Liver (tissue), 9 donors: ENCODE results near the gene TRIM72. TPM values are rescaled to one million over a fixed set of nuclear protein-coding genes. Genes with fewer than 3 reads are reported as not detected.

Experiments used
- DNase-seq: peaks from one replicate; pipeline ENCODE4 v3.0.0-alpha.2; 2017; ENCODE audit warnings: low spot score
- H3K27ac ChIP-seq, 2 donors: one replicate each; pipeline ENCODE4 v1.7.0; 2013; ENCODE audit warnings: inconsistent platforms in 2 of 2, low read length in 2 of 2, control low read depth in 1 of 2, low read depth in 1 of 2, mild to moderate bottlenecking in 1 of 2
- H3K27me3 ChIP-seq, 4 donors: one replicate each; pipeline versions ENCODE4 v1.6.1 to v1.7.0; 2013; ENCODE audit warnings: low read length in 3 of 4, inconsistent platforms in 1 of 4, mild to moderate bottlenecking in 1 of 4, moderate library complexity in 1 of 4; ENCODE audit not compliant: control insufficient read depth in 4 of 4, insufficient read depth in 4 of 4
- H3K36me3 ChIP-seq, 4 donors: one replicate each; pipeline versions ENCODE4 v1.6.1 to v1.7.0; 2013; ENCODE audit warnings: low read length in 3 of 4, mild to moderate bottlenecking in 3 of 4, low read depth in 1 of 4, moderate library complexity in 1 of 4; ENCODE audit not compliant: control insufficient read depth in 4 of 4, insufficient read depth in 3 of 4
- H3K4me1 ChIP-seq, 4 donors: one replicate each; pipeline versions ENCODE4 v1.6.1 to v1.7.0; 2013; ENCODE audit warnings: low read length in 3 of 4, mild to moderate bottlenecking in 3 of 4, moderate library complexity in 1 of 4; ENCODE audit not compliant: control insufficient read depth in 4 of 4, insufficient read depth in 4 of 4
- H3K4me3 ChIP-seq, 3 donors: one replicate each; pipeline versions ENCODE4 v1.6.1 to v1.7.0; 2013; ENCODE audit warnings: low read length in 3 of 3, control low read depth in 1 of 3, low read depth in 1 of 3, mild to moderate bottlenecking in 1 of 3
- H3K9ac ChIP-seq, 2 donors: one replicate each; pipeline ENCODE4 v1.7.0; 2013; ENCODE audit warnings: low read length in 2 of 2, mild to moderate bottlenecking in 2 of 2, moderate library complexity in 2 of 2, control low read depth in 1 of 2, low read depth in 1 of 2
- H3K9me3 ChIP-seq, 4 donors: one replicate each; pipeline versions ENCODE4 v1.6.1 to v1.7.0; 2013; ENCODE audit warnings: low read length in 3 of 4; ENCODE audit not compliant: control insufficient read depth in 4 of 4
- CTCF ChIP-seq: fragments of 150-350 bp; IDR thresholded peaks from 2 replicates; pipeline ENCODE4 v1.5.1; 2017; ENCODE audit warnings: improper control_type of control experiment, low read depth, low read length; ENCODE audit not compliant: missing input control
- EGR1 ChIP-seq, 2 donors: IDR thresholded peaks; 2 replicates each; pipeline ENCODE4 v1.6.1; 2016 to 2018; ENCODE audit warnings: antibody characterized with exemption in 2 of 2, low read depth in 2 of 2
- FOXA1 ChIP-seq: IDR thresholded peaks from 2 replicates; pipeline ENCODE4 v1.6.1; 2016; ENCODE audit warnings: antibody characterized with exemption
- FOXA2 ChIP-seq: IDR thresholded peaks from 2 replicates; pipeline ENCODE4 v1.6.1; 2016; ENCODE audit warnings: antibody characterized with exemption
- GABPA ChIP-seq, 2 donors: IDR thresholded peaks in 1 of 2; conservative IDR thresholded peaks in 1 of 2; 2 replicates each; pipeline ENCODE4 v1.6.1; 2016; ENCODE audit warnings: antibody characterized with exemption in 2 of 2, mild to moderate bottlenecking in 1 of 2, moderate library complexity in 1 of 2
- HNF4A ChIP-seq, 2 donors: conservative IDR thresholded peaks; 2 replicates each; pipeline ENCODE4 v1.6.1; 2016; ENCODE audit warnings: antibody characterized with exemption in 2 of 2, mild to moderate bottlenecking in 2 of 2
- HNF4G ChIP-seq: IDR thresholded peaks from 2 replicates; pipeline ENCODE4 v1.6.1; 2016; ENCODE audit warnings: antibody characterized with exemption
- JUND ChIP-seq, 2 donors: IDR thresholded peaks; 2 replicates each; pipeline ENCODE4 v1.6.1; 2016; ENCODE audit warnings: antibody characterized with exemption in 2 of 2
- MAX ChIP-seq: IDR thresholded peaks from 2 replicates; pipeline ENCODE4 v1.6.1; 2016; ENCODE audit warnings: antibody characterized with exemption
- NR2F2 ChIP-seq: IDR thresholded peaks from 2 replicates; pipeline ENCODE4 v1.6.1; 2016; ENCODE audit warnings: antibody characterized with exemption
- RAD21 ChIP-seq, 2 donors: IDR thresholded peaks; 2 replicates each; pipeline ENCODE4 v1.6.1; 2016; ENCODE audit warnings: antibody characterized with exemption in 2 of 2, mild to moderate bottlenecking in 2 of 2
- REST ChIP-seq: IDR thresholded peaks from 2 replicates; pipeline ENCODE4 v1.6.1; 2016; ENCODE audit warnings: antibody characterized with exemption, mild to moderate bottlenecking
- RXRA ChIP-seq, 2 donors: IDR thresholded peaks; 2 replicates each; pipeline ENCODE4 v1.6.1; 2017 to 2018; ENCODE audit warnings: antibody characterized with exemption in 2 of 2, mild to moderate bottlenecking in 1 of 2
- SP1 ChIP-seq: IDR thresholded peaks from 2 replicates; pipeline ENCODE4 v1.6.1; 2018; ENCODE audit warnings: antibody characterized with exemption, mild to moderate bottlenecking
- TAF1 ChIP-seq: conservative IDR thresholded peaks from 2 replicates; pipeline ENCODE4 v1.6.1; 2016; ENCODE audit warnings: antibody characterized with exemption, mild to moderate bottlenecking
- YY1 ChIP-seq: IDR thresholded peaks from 2 replicates; pipeline ENCODE4 v1.6.1; 2016; ENCODE audit warnings: antibody characterized with exemption, mild to moderate bottlenecking
- WGBS: extraction: QIAGEN DNeasy Blood & Tissue Kit; methylation state at CpG from one replicate; pipeline ENCODE4 v1.1.7; 2013; 5-methylcytosine and 5-hydroxymethylcytosine counted together
- polyA plus RNA-seq, 2 donors: library from polyadenylated mRNA; stranded (reverse) in 1 of 2; unstranded in 1 of 2; fragments of 200-250 nt in 1 of 2; fragments of >200 nt in 1 of 2; fragmentation: Nextera tagmentation in 1 of 2; extraction: Ambion mirVana in 1 of 2; gene quantifications; one replicate each; pipeline versions ENCODE4 v1.2.1 to v1.2.3, GENCODE V29; 2013 to 2015
- total RNA-seq, 2 donors: library from RNA; depleted of rRNA; stranded (reverse); fragments of >200 nt; gene quantifications; one replicate each; pipeline ENCODE4 v1.2.3, GENCODE V29; 2014
- TF ChIP-seq, protein P1 (sequence below): IDR thresholded peaks from 2 replicates; pipeline ENCODE4 v1.6.1; 2016; ENCODE audit warnings: antibody characterized with exemption
- donor health status: healthy.
- donor health status: healthy.
- donor health status: healthy.
- donor health status: healthy.
- donor health status: healthy.

Gene TRIM72
- total and polyA plus RNA-seq, 4 donors = under 0.01 to 0.10 (median 0.02) TPM; not detected in 1

DNA sequence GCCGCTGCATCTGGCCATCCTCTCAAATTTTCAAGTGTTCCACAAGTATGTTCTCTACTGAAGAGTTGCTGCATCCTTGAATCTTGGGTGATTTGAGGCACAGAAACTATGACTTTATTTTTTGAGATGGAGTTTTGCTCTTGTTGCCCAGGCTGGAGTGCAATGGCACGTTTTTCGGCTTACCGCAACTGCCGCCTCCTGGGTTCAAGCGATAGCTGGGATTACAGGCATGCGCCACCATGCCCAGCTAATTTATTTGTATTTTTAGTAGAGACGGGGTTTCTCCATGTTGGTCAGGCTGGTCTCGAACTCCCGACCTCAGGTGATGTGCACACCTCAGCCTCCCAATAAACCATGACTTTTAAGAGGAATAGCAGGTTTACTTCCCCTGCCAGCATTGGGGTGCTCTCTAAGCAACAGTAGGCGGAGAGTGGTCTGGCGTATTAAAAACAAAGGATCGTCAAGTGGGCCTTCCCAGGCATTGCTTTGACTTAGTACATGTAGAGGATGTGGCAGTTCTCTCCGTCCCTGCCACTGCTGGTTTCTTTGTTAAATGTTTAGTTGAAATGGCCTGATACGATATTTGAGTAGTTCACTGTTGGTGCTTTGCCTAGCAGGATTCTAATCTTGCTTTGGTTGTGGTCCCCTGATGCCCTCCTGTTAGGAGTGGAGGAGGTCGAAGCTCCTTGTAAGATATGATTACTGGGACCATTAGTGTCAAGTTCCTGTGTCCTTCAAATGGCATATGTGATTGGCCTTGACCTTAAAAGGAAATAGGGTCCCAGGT, 20.9 kb upstream of the TRIM72 start:
- DNase-seq = no peak
- Histone ChIP-seq H3K9ac (no peak overlapping the region), H3K9me3 (no peaks in the 10 kb centered on the region), H3K4me1 (no peaks in the 10 kb centered on the region), H3K4me3 (no peak overlapping the region), H3K27ac (no peak overlapping the region), H3K27me3 (no peaks in the 10 kb centered on the region), H3K36me3 (peaks cover 24 to 66% (median 58%) of the 10 kb centered on the region in 4 donors)
- 94% methylated on average over 16 of the region's 16 CpGs for WGBS
- TF ChIP-seq, protein P1, sequence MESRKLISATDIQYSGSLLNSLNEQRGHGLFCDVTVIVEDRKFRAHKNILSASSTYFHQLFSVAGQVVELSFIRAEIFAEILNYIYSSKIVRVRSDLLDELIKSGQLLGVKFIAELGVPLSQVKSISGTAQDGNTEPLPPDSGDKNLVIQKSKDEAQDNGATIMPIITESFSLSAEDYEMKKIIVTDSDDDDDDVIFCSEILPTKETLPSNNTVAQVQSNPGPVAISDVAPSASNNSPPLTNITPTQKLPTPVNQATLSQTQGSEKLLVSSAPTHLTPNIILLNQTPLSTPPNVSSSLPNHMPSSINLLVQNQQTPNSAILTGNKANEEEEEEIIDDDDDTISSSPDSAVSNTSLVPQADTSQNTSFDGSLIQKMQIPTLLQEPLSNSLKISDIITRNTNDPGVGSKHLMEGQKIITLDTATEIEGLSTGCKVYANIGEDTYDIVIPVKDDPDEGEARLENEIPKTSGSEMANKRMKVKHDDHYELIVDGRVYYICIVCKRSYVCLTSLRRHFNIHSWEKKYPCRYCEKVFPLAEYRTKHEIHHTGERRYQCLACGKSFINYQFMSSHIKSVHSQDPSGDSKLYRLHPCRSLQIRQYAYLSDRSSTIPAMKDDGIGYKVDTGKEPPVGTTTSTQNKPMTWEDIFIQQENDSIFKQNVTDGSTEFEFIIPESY = no peak
- TF ChIP-seq FOXA1 (no peak), RXRA (IDR thresholded peaks at IDR 0.05) (no peak), NR2F2 (no peak), TAF1 (no peak), MAX (no peak), HNF4G (no peak), FOXA2 (no peak), RAD21 (IDR thresholded peaks at IDR 0.05) (no peak), GABPA (IDR thresholded peaks at IDR 0.05 in 1 of 2, conservative IDR thresholded peaks at IDR 0.05 in 1 of 2) (no peak), JUND (IDR thresholded peaks at IDR 0.05) (no peak), YY1 (no peak), EGR1 (IDR thresholded peaks at IDR 0.05; ENCODE audit: low read depth in 2 of 2) (no peak), HNF4A (conservative IDR thresholded peaks at IDR 0.05) (no peak), CTCF (no peak), SP1 (no peak), REST (no peak)
